SK-N-MC (cell line): ENCODE results near the gene PLXNB2.

Experiments used
- EZH2 ChIP-seq: fragments of 200-600 bp; sonication (generic); IDR thresholded peaks from one replicate; pipeline ENCODE4 v1.6.1; 2017; ENCODE audit warnings: antibody characterized with exemption
- POLR2AphosphoS5 ChIP-seq: IDR thresholded peaks from 2 replicates; pipeline ENCODE4 v1.6.1; 2012; ENCODE audit warnings: mild to moderate bottlenecking, low read depth, low read length, borderline replicate concordance

- TF ChIP-seq POLR2AphosphoS5 (no peak), EZH2 (no peak)
These were observed 2.1 kb upstream of the PLXNB2 start for GRCh38 chr22:50309601-50309991.
